Osteoblast (primary cell): ENCODE measurements around the gene SLC25A21. TPM values are rescaled to one million over a fixed set of nuclear protein-coding genes. Genes with fewer than 3 reads are reported as not detected.
"Not testable (repeated sequence)": the region's sequence is repeated elsewhere in the genome, so short reads cannot be mapped to it uniquely, and the experiment has no call there.

Experiments used
- DNase-seq: peaks from one replicate; pipeline ENCODE4 v3.0.0; 2011; ENCODE audit warnings: low spot score, mixed read lengths; ENCODE audit not compliant: insufficient read length; ENCODE audit errors: missing footprints
- H2AFZ ChIP-seq: 2 replicates; pipeline ENCODE4 v1.6.0; 2011; ENCODE audit warnings: mild to moderate bottlenecking, low read length
- H3K27ac ChIP-seq: 2 replicates; pipeline ENCODE4 v1.5.1; 2011; ENCODE audit warnings: mild to moderate bottlenecking, low read depth, low read length, moderate library complexity
- H3K27me3 ChIP-seq: 2 replicates; pipeline ENCODE4 v1.6.0; 2012; ENCODE audit warnings: mild to moderate bottlenecking, control low read depth, inconsistent platforms, low read length, moderate library complexity; ENCODE audit not compliant: insufficient read depth
- H3K36me3 ChIP-seq: 2 replicates; pipeline ENCODE4 v1.5.1; 2011; ENCODE audit warnings: mild to moderate bottlenecking, low read length, control low read depth, moderate library complexity; ENCODE audit not compliant: insufficient read depth
- H3K4me1 ChIP-seq: 2 replicates; pipeline ENCODE4 v1.5.1; 2011; ENCODE audit warnings: mild to moderate bottlenecking, low read length, control low read depth, moderate library complexity; ENCODE audit not compliant: insufficient read depth
- H3K4me2 ChIP-seq: 2 replicates; pipeline ENCODE4 v1.6.0; 2011; ENCODE audit warnings: mild to moderate bottlenecking, low read length; ENCODE audit not compliant: insufficient read depth
- H3K4me3 ChIP-seq: fragments of 200-600 bp; sonication (generic); 3 replicates; pipeline ENCODE4 v1.5.1; 2012; ENCODE audit warnings: mild to moderate bottlenecking, low read length, inconsistent platforms; ENCODE audit not compliant: insufficient read depth
- H3K79me2 ChIP-seq: 2 replicates; pipeline ENCODE4 v1.6.0; 2012; ENCODE audit warnings: mild to moderate bottlenecking, low read length, control low read depth, inconsistent platforms; ENCODE audit not compliant: insufficient read depth
- H3K9me3 ChIP-seq: 2 replicates; pipeline ENCODE4 v1.5.1; 2011; ENCODE audit warnings: low read depth, low read length, control low read depth
- H4K20me1 ChIP-seq: 2 replicates; pipeline ENCODE4 v1.6.0; 2012; ENCODE audit warnings: mild to moderate bottlenecking, low read length, control low read depth; ENCODE audit not compliant: insufficient read depth
- total RNA-seq: library from RNA; depleted of rRNA; stranded (reverse); fragments of >200 nt; gene quantifications from 2 replicates; pipeline ENCODE4 v1.2.3, GENCODE V29; 2012
- TF ChIP-seq, protein P1 (sequence below): IDR thresholded peaks from 2 replicates; pipeline ENCODE4 v1.5.1; 2011; ENCODE audit warnings: mild to moderate bottlenecking, low read depth, low read length, moderate library complexity; ENCODE audit errors: extremely low read depth

SLC25A21 gene
- total RNA-seq, 1 donor: 0.72 TPM

DNA sequence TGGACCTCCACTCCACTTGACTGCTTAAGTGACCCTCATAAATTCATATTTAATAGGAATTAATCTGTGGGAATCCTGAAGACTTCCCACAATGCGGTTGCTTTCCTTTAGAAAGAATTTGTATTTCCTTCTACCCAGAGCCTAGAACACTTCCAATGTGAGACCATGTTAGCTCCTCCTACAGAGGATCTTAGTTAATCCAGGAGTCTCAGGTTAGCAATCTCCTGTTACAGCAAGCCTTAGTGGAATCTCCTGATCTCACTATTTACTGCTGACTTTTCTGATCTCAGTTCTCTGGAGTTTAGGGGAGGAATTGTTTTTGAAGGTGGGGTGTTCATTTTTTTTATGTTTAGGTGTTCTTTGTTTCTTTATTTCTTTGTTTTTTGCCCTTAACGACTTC is 186.0 kb downstream of the SLC25A21 start:
- no peaks in the 10 kb centered on the region for H4K20me1 ChIP-seq
- no peaks in the 10 kb centered on the region for H3K36me3 ChIP-seq
- no peak overlapping the region for H3K27ac ChIP-seq
- no peaks in the 10 kb centered on the region for H3K27me3 ChIP-seq
- H3K79me2 ChIP-seq: no peaks in the 10 kb centered on the region
- DNase-seq: no peak
- H3K4me1 ChIP-seq: peaks cover 5% of the 10 kb centered on the region
- H3K4me2 ChIP-seq: no peak overlapping the region
- no peak overlapping the region for H3K4me3 ChIP-seq
- no peaks in the 10 kb centered on the region for H3K9me3 ChIP-seq
- H2AFZ ChIP-seq: peak overlapping the region; percentile 28
- TF ChIP-seq, protein P1, sequence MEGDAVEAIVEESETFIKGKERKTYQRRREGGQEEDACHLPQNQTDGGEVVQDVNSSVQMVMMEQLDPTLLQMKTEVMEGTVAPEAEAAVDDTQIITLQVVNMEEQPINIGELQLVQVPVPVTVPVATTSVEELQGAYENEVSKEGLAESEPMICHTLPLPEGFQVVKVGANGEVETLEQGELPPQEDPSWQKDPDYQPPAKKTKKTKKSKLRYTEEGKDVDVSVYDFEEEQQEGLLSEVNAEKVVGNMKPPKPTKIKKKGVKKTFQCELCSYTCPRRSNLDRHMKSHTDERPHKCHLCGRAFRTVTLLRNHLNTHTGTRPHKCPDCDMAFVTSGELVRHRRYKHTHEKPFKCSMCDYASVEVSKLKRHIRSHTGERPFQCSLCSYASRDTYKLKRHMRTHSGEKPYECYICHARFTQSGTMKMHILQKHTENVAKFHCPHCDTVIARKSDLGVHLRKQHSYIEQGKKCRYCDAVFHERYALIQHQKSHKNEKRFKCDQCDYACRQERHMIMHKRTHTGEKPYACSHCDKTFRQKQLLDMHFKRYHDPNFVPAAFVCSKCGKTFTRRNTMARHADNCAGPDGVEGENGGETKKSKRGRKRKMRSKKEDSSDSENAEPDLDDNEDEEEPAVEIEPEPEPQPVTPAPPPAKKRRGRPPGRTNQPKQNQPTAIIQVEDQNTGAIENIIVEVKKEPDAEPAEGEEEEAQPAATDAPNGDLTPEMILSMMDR: no peak

GRCh38 chr14:36981832-36982529 is 190.4 kb downstream of the SLC25A21 start:
- Histone ChIP-seq H4K20me1 (no peaks in the 10 kb centered on the region), H3K4me1 (peaks cover 5% of the 10 kb centered on the region), H3K4me2 (peak overlapping the region; percentile 16), H3K9me3 (no peaks in the 10 kb centered on the region), H3K27me3 (no peaks in the 10 kb centered on the region), H3K79me2 (no peaks in the 10 kb centered on the region), H2AFZ (no peak overlapping the region), H3K36me3 (no peaks in the 10 kb centered on the region), H3K27ac (no peak overlapping the region), H3K4me3 (no peak overlapping the region)
- TF ChIP-seq, protein P1: no peak
- no peak for DNase-seq

DNA sequence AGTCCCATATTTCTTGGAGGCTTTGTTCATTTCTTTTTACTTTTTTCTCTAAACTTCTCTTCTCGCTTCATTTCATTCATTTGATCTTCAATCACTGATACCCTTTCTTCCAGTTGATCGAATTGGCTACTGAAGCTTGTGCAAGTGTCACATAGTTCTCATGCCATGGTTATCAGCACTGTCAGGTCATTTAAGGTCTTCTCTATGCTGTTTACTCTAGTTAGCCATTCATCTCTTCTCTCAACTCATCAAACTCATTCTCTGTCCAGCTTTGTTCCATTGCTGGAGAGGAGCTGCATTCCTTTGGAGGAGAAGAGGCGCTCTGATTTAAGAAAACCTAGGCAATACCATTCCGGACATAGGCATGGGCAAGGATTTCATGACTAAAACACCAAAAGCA is 192.0 kb downstream of the SLC25A21 start:
- not testable (repeated sequence) for H4K20me1 ChIP-seq, H3K4me1 ChIP-seq, H3K4me2 ChIP-seq, H3K9me3 ChIP-seq, H3K36me3 ChIP-seq, DNase-seq, H3K27ac ChIP-seq, H3K27me3 ChIP-seq, H3K4me3 ChIP-seq, H2AFZ ChIP-seq, H3K79me2 ChIP-seq

DNA sequence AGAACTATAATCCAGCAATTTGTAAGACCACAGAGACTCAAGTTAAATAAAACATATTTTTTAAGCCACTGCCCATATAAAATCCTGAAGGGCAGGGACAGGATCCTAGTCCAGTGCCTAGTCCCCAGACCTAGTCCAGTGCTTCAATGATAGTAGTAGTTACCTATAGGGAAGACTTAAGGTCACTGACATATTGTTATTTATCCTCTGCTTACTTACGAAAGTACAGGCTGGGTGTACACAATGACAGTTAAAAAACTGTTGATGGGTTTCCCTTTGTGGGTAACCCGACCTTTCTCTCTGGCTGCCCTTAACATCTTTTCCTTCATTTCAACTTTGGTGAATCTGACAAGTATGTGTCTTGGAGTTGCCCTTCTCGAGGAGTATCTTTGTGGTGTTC is 192.5 kb downstream of the SLC25A21 start:
- H3K9me3 ChIP-seq: no peaks in the 10 kb centered on the region
- no peaks in the 10 kb centered on the region for H3K79me2 ChIP-seq
- H3K27me3 ChIP-seq: no peaks in the 10 kb centered on the region
- H3K4me2 ChIP-seq: no peak overlapping the region
- no peaks in the 10 kb centered on the region for H4K20me1 ChIP-seq
- TF ChIP-seq, protein P1: no peak
- H3K4me3 ChIP-seq: no peak overlapping the region
- no peak for DNase-seq
- no peak overlapping the region for H3K27ac ChIP-seq
- H2AFZ ChIP-seq: no peak overlapping the region
- H3K4me1 ChIP-seq: peaks cover 5% of the 10 kb centered on the region
- H3K36me3 ChIP-seq: no peaks in the 10 kb centered on the region
